ENCODE results near the gene KCNQ1.

- TF ChIP-seq GATA2 (IDR thresholded peaks at IDR 0.05; ENCODE audit: low read depth, low read length) (no peak), GATA3 (IDR thresholded peaks at IDR 0.05; ENCODE audit: low read depth, low read length) (no peak)
These were observed 412.5 kb downstream of the KCNQ1 start for GRCh38 chr11:2857276-2857675.
